Measurements from ENCODE around the gene ANKRD26.
"Not testable (repeated sequence)": the region's sequence is repeated elsewhere in the genome, so short reads cannot be mapped to it uniquely, and the experiment has no call there.

Gene ANKRD26

GRCh38 chr10:27099916-27100812 is at the start of gene ANKRD26:
Gene ANKRD26, minus strand, starts transcription at chr10:27100494. Its CDS starts 168 bp downstream, at chr10:27100326.
- peak; percentile 95 for DNase-seq

GRCh38 chr10:27147701-27148100 is 47.4 kb upstream of the ANKRD26 start:
- no peak for DNase-seq

GRCh38 chr10:27145937-27146336 is 45.6 kb upstream of the ANKRD26 start:
- DNase-seq, result no peak

- no peak for DNase-seq
Measured at GRCh38 chr10:27143686-27144085, 43.4 kb upstream of the ANKRD26 start.

- DNase-seq, result no peak
Measured at GRCh38 chr10:27138277-27138676, 38.0 kb upstream of the ANKRD26 start.

- no peak for DNase-seq
Measured at GRCh38 chr10:27134371-27134770, 34.1 kb upstream of the ANKRD26 start.

- DNase-seq, result no peak
Measured at GRCh38 chr10:27108165-27108564, 7.9 kb upstream of the ANKRD26 start.

- DNase-seq, result no peak
Measured at GRCh38 chr10:27104919-27105318, 4.6 kb upstream of the ANKRD26 start.

GRCh38 chr10:27100813-27101347 is 586 bp upstream of the ANKRD26 start:
- DNase-seq, result peak; percentile 7

GRCh38 chr10:27099448-27099847 is 846 bp downstream of the ANKRD26 start:
- no peak for DNase-seq

GRCh38 chr10:27088119-27089044 is 11.9 kb downstream of the ANKRD26 start:
- no peak for DNase-seq

- DNase-seq, result no peak
Measured at GRCh38 chr10:27072436-27073114, 27.7 kb downstream of the ANKRD26 start.

GRCh38 chr10:27068217-27068891 is 31.9 kb downstream of the ANKRD26 start:
- DNase-seq, result no peak

- DNase-seq, result no peak
Measured at GRCh38 chr10:27065084-27065483, 35.2 kb downstream of the ANKRD26 start.

GRCh38 chr10:27052656-27053055 is 47.6 kb downstream of the ANKRD26 start:
- DNase-seq, result no peak

GRCh38 chr10:27045247-27045646 is 55.0 kb downstream of the ANKRD26 start:
- not testable (repeated sequence) for DNase-seq

- no peak for DNase-seq
Measured at GRCh38 chr10:27041196-27041595, 59.1 kb downstream of the ANKRD26 start.

- DNase-seq, result no peak
Measured at GRCh38 chr10:27038168-27038567, 62.1 kb downstream of the ANKRD26 start.

- no peak for DNase-seq
Measured at GRCh38 chr10:27035163-27035562, 65.1 kb downstream of the ANKRD26 start.

GRCh38 chr10:27030060-27030459 is 70.2 kb downstream of the ANKRD26 start:
- DNase-seq, result no peak

GRCh38 chr10:27022048-27022447 is 78.2 kb downstream of the ANKRD26 start:
- no peak for DNase-seq

GRCh38 chr10:27020243-27020642 is 80.1 kb downstream of the ANKRD26 start:
- no peak for DNase-seq

Data from stimulated activated CD4-positive, alpha-beta T cell treated with anti-CD3 and anti-CD28 coated beads, Interleukin-12 subunit alpha, Interleukin-12 subunit beta, amount 100 ng/mL, for 4 hours (primary cell).